Stomach (tissue), 9 donors: ENCODE results near the gene BCAR3. TPM values are rescaled to one million over a fixed set of nuclear protein-coding genes. Genes with fewer than 3 reads are reported as not detected.
"Not testable (repeated sequence)": the region's sequence is repeated elsewhere in the genome, so short reads cannot be mapped to it uniquely, and the experiment has no call there.

Experiments used
- DNase-seq, 2 donors: peaks; one replicate each; pipeline versions ENCODE4 v3.0.0 to v3.0.0-alpha.2; 2013 to 2019
- H3K27ac ChIP-seq, 5 donors: fragments of 200-600 bp in 4 of 5; sonication (generic) in 4 of 5; one replicate each; pipeline ENCODE4 v1.5.1; 2013 to 2019; ENCODE audit warnings: mild to moderate bottlenecking in 1 of 5, moderate library complexity in 1 of 5
- H3K27me3 ChIP-seq, 3 donors: fragments of 200-600 bp; sonication (generic); one replicate each; pipeline ENCODE4 v1.5.1; 2017 to 2019; ENCODE audit warnings: mixed run types in 1 of 3
- H3K36me3 ChIP-seq, 4 donors: fragments of 200-600 bp; sonication (generic); 1 replicate in 3 of 4; 2 replicates in 1 of 4; pipeline ENCODE4 v1.5.1; 2016 to 2019
- H3K4me1 ChIP-seq, 4 donors: fragments of 200-600 bp; sonication (generic); one replicate each; pipeline ENCODE4 v1.5.1; 2016 to 2019
- H3K4me3 ChIP-seq, 4 donors: fragments of 200-600 bp; sonication (generic) in 3 of 4; one replicate each; pipeline ENCODE4 v1.5.1; 2016 to 2019; ENCODE audit warnings: mild to moderate bottlenecking in 1 of 4
- H3K9me3 ChIP-seq, 4 donors: fragments of 200-600 bp; sonication (generic); one replicate each; pipeline ENCODE4 v1.5.1; 2016 to 2019
- CTCF ChIP-seq, 7 experiments: fragments of 450-650 bp in 4 of 7; fragments of 200-600 bp in 3 of 7; sonication (generic) in 3 of 7; IDR thresholded peaks; one replicate each; pipeline ENCODE4 v1.5.1; 2016 to 2019; ENCODE audit warnings: antibody characterized with exemption in 7 of 7, control low read depth in 2 of 7, mild to moderate bottlenecking in 1 of 7
- EP300 ChIP-seq: sonication (generic); formaldehyde crosslinking; IDR thresholded peaks from one replicate; pipeline ENCODE4 v1.6.1; 2017; ENCODE audit warnings: antibody characterized with exemption
- POLR2A ChIP-seq, 4 donors: fragments of 450-650 bp; IDR thresholded peaks; one replicate each; pipeline ENCODE4 v1.6.1; 2016; ENCODE audit warnings: antibody characterized with exemption in 4 of 4, control low read depth in 2 of 4, mild to moderate bottlenecking in 1 of 4, moderate library complexity in 1 of 4
- POLR2AphosphoS5 ChIP-seq, 3 donors: sonication (generic); formaldehyde crosslinking; IDR thresholded peaks; one replicate each; pipeline ENCODE4 v1.6.1; 2016; ENCODE audit warnings: antibody characterized with exemption in 3 of 3
- WGBS, 5 donors: extraction: QIAGEN DNeasy Blood & Tissue Kit in 3 of 5; methylation state at CpG; one replicate each; pipeline versions ENCODE4 v1.1.5 to v1.1.7; 2013 to 2018; 5-methylcytosine and 5-hydroxymethylcytosine counted together
- intact Hi-C: fragments of 100-400 bp; cut with DNase I; formaldehyde crosslinking; loops from one replicate; pipeline ENCODE4 v1.15.1; 2023; ENCODE audit warnings: low total_unique reads
- polyA plus RNA-seq, 3 donors: library from polyadenylated mRNA; stranded (reverse); fragments of 200-250 nt; gene quantifications; one replicate each; pipeline ENCODE4 v1.2.3, GENCODE V29; 2013
- total RNA-seq, 5 donors: library from RNA; depleted of rRNA; stranded (reverse); fragments of >200 nt; gene quantifications; one replicate each; pipeline versions ENCODE4 v1.1.0 to v1.2.3, GENCODE V29; 2014 to 2016
- donor health status: healthy with polysubstance abuse.
- donor health status: Bipolar disorder and iron deficiency.
- donor health status: healthy.

Gene BCAR3
- total and polyA plus RNA-seq, 8 donors = 5.6 to 28.0 (median 19.3) TPM

GRCh38 chr1:93593854-93594602 is 87.6 kb downstream of the BCAR3 start:
- peaks cover under 1 to 23% (median 12%) of the 10 kb centered on the region in 4 donors for H3K36me3 ChIP-seq
- intact Hi-C loops = no loop called here
- TF ChIP-seq CTCF (IDR thresholded peaks at IDR 0.05) (no peak), EP300 (no peak), POLR2A (IDR thresholded peaks at IDR 0.05) (no peak), POLR2AphosphoS5 (IDR thresholded peaks at IDR 0.05) (no peak)
- H3K27ac ChIP-seq = peak overlapping the region; percentile 65 to 95 (median 87)
- no peaks in the 10 kb centered on the region for H3K27me3 ChIP-seq
- no peaks in the 10 kb centered on the region for H3K9me3 ChIP-seq
- 60 to 71% (median 66%) methylated on average over 12 to 13 of the region's 13 CpGs for WGBS, 5 donors
- DNase-seq = no peak
- H3K4me1 ChIP-seq = peaks cover 50 to 82% (median 67%) of the 10 kb centered on the region in 4 donors
- H3K4me3 ChIP-seq = no peak overlapping the region

- no peak overlapping the region for H3K4me3 ChIP-seq
- 33 to 58% (median 49%) methylated on average over 6 of the region's 6 CpGs for WGBS, 5 donors
- no peak for DNase-seq
Measured at GRCh38 chr1:93592551-93592949, 89.1 kb downstream of the BCAR3 start.

GRCh38 chr1:93591676-93592550 is 89.7 kb downstream of the BCAR3 start:
- Histone ChIP-seq H3K36me3 (peaks cover 14 to 44% (median 33%) of the 10 kb centered on the region in 4 donors), H3K9me3 (no peaks in the 10 kb centered on the region), H3K4me3 (no peak overlapping the region), H3K27ac (peak overlapping the region; percentile 84 to 95 (median 89)), H3K4me1 (peaks cover 36 to 63% (median 53%) of the 10 kb centered on the region in 4 donors), H3K27me3 (no peaks in the 10 kb centered on the region)
- TF ChIP-seq POLR2AphosphoS5 (IDR thresholded peaks at IDR 0.05) (peak in 2 of 3 donors; percentile 65 to 75), EP300 (no peak), POLR2A (IDR thresholded peaks at IDR 0.05) (no peak), CTCF (IDR thresholded peaks at IDR 0.05) (no peak)
- 21 to 57% (median 37%) methylated on average over 12 to 17 of the region's 17 CpGs for WGBS, 5 donors
- intact Hi-C loops = no loop called here
- peak; percentile 96 for DNase-seq

More at GRCh38 chr1:93592551-93592949, 89.1 kb downstream of the BCAR3 start:
- peaks cover 14 to 38% (median 26%) of the 10 kb centered on the region in 4 donors for H3K36me3 ChIP-seq
- H3K27ac ChIP-seq = peak overlapping the region; percentile 84 to 95 (median 89)
- intact Hi-C loops = no loop called here
- TF ChIP-seq POLR2A (IDR thresholded peaks at IDR 0.05) (no peak), POLR2AphosphoS5 (IDR thresholded peaks at IDR 0.05) (peak in 1 of 3 donors; percentile 0)
- H3K4me1 ChIP-seq = peaks cover 39 to 69% (median 56%) of the 10 kb centered on the region in 4 donors
- H3K9me3 ChIP-seq = no peaks in the 10 kb centered on the region
- no peaks in the 10 kb centered on the region for H3K27me3 ChIP-seq

GRCh38 chr1:93591291-93591675 is 90.4 kb downstream of the BCAR3 start:
- peaks cover 14 to 50% (median 36%) of the 10 kb centered on the region in 4 donors for H3K36me3 ChIP-seq
- H3K9me3 ChIP-seq, intact Hi-C loops, H3K27me3 ChIP-seq, H3K4me3 ChIP-seq: not testable (repeated sequence)
- peak overlapping the region; percentile 74 to 95 (median 87) for H3K27ac ChIP-seq
- peak in 1 of 2 donors; percentile 64 for DNase-seq
- H3K4me1 ChIP-seq = peaks cover 36 to 60% (median 49%) of the 10 kb centered on the region in 4 donors
- 40 to 67% (median 45%) methylated on average over 3 of the region's 3 CpGs for WGBS, 5 donors

- 96 to 98% (median 97%) methylated on average over 17 to 20 of the region's 20 CpGs for WGBS, 5 donors
- Histone ChIP-seq H3K27ac (no peak overlapping the region), H3K9me3 (no peaks in the 10 kb centered on the region), H3K27me3 (no peaks in the 10 kb centered on the region), H3K36me3 (peaks cover 14 to 57% (median 42%) of the 10 kb centered on the region in 4 donors), H3K4me3 (no peak overlapping the region), H3K4me1 (peaks cover 30 to 59% (median 42%) of the 10 kb centered on the region in 4 donors)
- intact Hi-C loops = no loop called here
- no peak for DNase-seq
- TF ChIP-seq EP300 (no peak), CTCF (IDR thresholded peaks at IDR 0.05) (no peak), POLR2A (IDR thresholded peaks at IDR 0.05) (no peak), POLR2AphosphoS5 (IDR thresholded peaks at IDR 0.05) (no peak)
Measured at GRCh38 chr1:93588955-93589354, 92.7 kb downstream of the BCAR3 start.
